HepG2 (cell line): Measurements from ENCODE around the gene DNAJA3. TPM values are rescaled to one million over a fixed set of nuclear protein-coding genes. Genes with fewer than 3 reads are reported as not detected.
A peak's percentile ranks its signal among the peaks of the same experiment; 100 is the strongest.

ENCODE experiments used
- CCDC6 ChIP-seq: sonication (generic); formaldehyde crosslinking; IDR thresholded peaks from 2 replicates; pipeline ENCODE4 v1.8.1; 2022; ENCODE audit warnings: mild to moderate bottlenecking, missing genetic modification reagents, moderate library complexity
- CHD2 ChIP-seq: IDR thresholded peaks from 2 replicates; pipeline ENCODE4 v1.6.1; 2011; ENCODE audit warnings: low read depth, low read length, improper control_type of control experiment
- CHD4 ChIP-seq: fragments of 200-600 bp; sonication (generic); IDR thresholded peaks from 2 replicates; pipeline ENCODE4 v1.7.0; 2017; ENCODE audit warnings: mild to moderate bottlenecking, low read length, borderline replicate concordance
- KDM2A ChIP-seq: sonication (generic); formaldehyde crosslinking; IDR thresholded peaks from 2 replicates; pipeline ENCODE4 v1.4.0; 2020; ENCODE audit warnings: low read depth, missing genetic modification reagents, borderline replicate concordance
- MEIS1 ChIP-seq: sonication (generic); formaldehyde crosslinking; IDR thresholded peaks from 2 replicates; pipeline ENCODE4 v1.9.0; 2021; ENCODE audit warnings: mild to moderate bottlenecking, missing genetic modification reagents, moderate library complexity, borderline replicate concordance
- NCOA5 ChIP-seq: sonication (generic); formaldehyde crosslinking; IDR thresholded peaks from 2 replicates; pipeline ENCODE4 v1.4.0; 2020; ENCODE audit warnings: missing genetic modification reagents
- PHF20 ChIP-seq: sonication (generic); formaldehyde crosslinking; IDR thresholded peaks from 2 replicates; pipeline ENCODE4 v1.5.0; 2020; ENCODE audit warnings: mild to moderate bottlenecking, missing genetic modification reagents
- RARA ChIP-seq: IDR thresholded peaks from 2 replicates; pipeline ENCODE4 v1.6.1; 2016; ENCODE audit warnings: missing genetic modification reagents, missing compliant biosample characterization
- TAF15 ChIP-seq: fragments of 200-400 bp; formaldehyde crosslinking; IDR thresholded peaks from one replicate; pipeline ENCODE4 v1.6.1; 2018; ENCODE audit warnings: mild to moderate bottlenecking, low read depth, low read length; ENCODE audit not compliant: poor library complexity, severe bottlenecking
- ZFP36L2 ChIP-seq: sonication (generic); formaldehyde crosslinking; IDR thresholded peaks from 2 replicates; pipeline ENCODE4 v1.4.0; 2020; ENCODE audit warnings: missing genetic modification reagents
- ZNF10 ChIP-seq: sonication (generic); formaldehyde crosslinking; IDR thresholded peaks from 2 replicates; pipeline ENCODE4 v1.4.0; 2020; ENCODE audit warnings: mild to moderate bottlenecking, low read depth, missing genetic modification reagents, borderline replicate concordance
- ZNF121 ChIP-seq: sonication (generic); formaldehyde crosslinking; IDR thresholded peaks from 2 replicates; pipeline ENCODE4 v1.5.0; 2020; ENCODE audit warnings: mild to moderate bottlenecking, missing genetic modification reagents
- ZNF326 ChIP-seq: sonication (generic); formaldehyde crosslinking; IDR thresholded peaks from 2 replicates; pipeline ENCODE4 v1.4.0; 2020; ENCODE audit warnings: missing genetic modification reagents, borderline replicate concordance
- ZNF329 ChIP-seq: sonication (generic); formaldehyde crosslinking; IDR thresholded peaks from 2 replicates; pipeline ENCODE4 v1.9.0; 2021; ENCODE audit warnings: low read depth, mild to moderate bottlenecking, missing genetic modification reagents
- ZNF549 ChIP-seq: sonication (generic); formaldehyde crosslinking; IDR thresholded peaks from 2 replicates; pipeline ENCODE4 v1.5.0; 2020; ENCODE audit warnings: missing genetic modification reagents
- ZNF550 ChIP-seq: sonication (generic); formaldehyde crosslinking; IDR thresholded peaks from 2 replicates; pipeline ENCODE4 v1.4.0; 2020; ENCODE audit warnings: mild to moderate bottlenecking, missing genetic modification reagents, borderline replicate concordance
- ZSCAN22 ChIP-seq: sonication (generic); formaldehyde crosslinking; IDR thresholded peaks from 2 replicates; pipeline ENCODE4 v1.4.0; 2020; ENCODE audit warnings: mild to moderate bottlenecking, missing genetic modification reagents
- ZZZ3 ChIP-seq: sonication (generic); formaldehyde crosslinking; IDR thresholded peaks from 2 replicates; pipeline ENCODE4 v1.4.0; 2020; ENCODE audit warnings: missing genetic modification reagents, mild to moderate bottlenecking, borderline replicate concordance
- polyA plus RNA-seq, 8 experiments: library from polyadenylated mRNA; depleted of rRNA in 3 of 8; stranded (reverse) in 7 of 8; unstranded in 1 of 8; fragments of >200 nt; fragmentation: Illumina TruSeq in 4 of 8; extraction: Trizol in 4 of 8; gene quantifications; 2 replicates each; pipeline versions ENCODE4 v1.2.1 to v1.2.3, GENCODE V29; 2011 to 2016; ENCODE audit warnings: low read depth in 4 of 8, missing spikeins in 1 of 8, mixed read lengths in 1 of 8; ENCODE audit not compliant: insufficient read depth in 1 of 8
- total RNA-seq, 5 experiments: library from RNA; depleted of rRNA; stranded (reverse); fragments of >200 nt; fragmentation: Illumina TruSeq; extraction: Trizol; gene quantifications; 2 replicates each; pipeline ENCODE4 v1.2.3, GENCODE V29; 2016; ENCODE audit warnings: low read depth in 1 of 5
- TF ChIP-seq, protein P1 (sequence below): IDR thresholded peaks from 2 replicates; pipeline ENCODE4 v1.6.1; 2012; ENCODE audit warnings: low read length, improper control_type of control experiment
- TF ChIP-seq, protein P2 (sequence below): sonication (generic); formaldehyde crosslinking; IDR thresholded peaks from 2 replicates; pipeline ENCODE4 v1.5.1; 2020; ENCODE audit warnings: missing genetic modification reagents, mild to moderate bottlenecking, borderline replicate concordance
- TF ChIP-seq, protein P3 (sequence below): sonication (generic); formaldehyde crosslinking; IDR thresholded peaks from 2 replicates; pipeline ENCODE4 v1.4.0; 2020; ENCODE audit warnings: missing genetic modification reagents
- TF ChIP-seq, protein P4 (sequence below): sonication (generic); formaldehyde crosslinking; IDR thresholded peaks from 2 replicates; pipeline ENCODE4 v1.4.0; 2020; ENCODE audit warnings: missing genetic modification reagents

Gene DNAJA3
- total and polyA plus RNA-seq, 2 of the 13 experiments (the other 11 are each of a cell fraction or from before 2014, with no cell fraction given): 77.0 to 83.3 TPM

DNA sequence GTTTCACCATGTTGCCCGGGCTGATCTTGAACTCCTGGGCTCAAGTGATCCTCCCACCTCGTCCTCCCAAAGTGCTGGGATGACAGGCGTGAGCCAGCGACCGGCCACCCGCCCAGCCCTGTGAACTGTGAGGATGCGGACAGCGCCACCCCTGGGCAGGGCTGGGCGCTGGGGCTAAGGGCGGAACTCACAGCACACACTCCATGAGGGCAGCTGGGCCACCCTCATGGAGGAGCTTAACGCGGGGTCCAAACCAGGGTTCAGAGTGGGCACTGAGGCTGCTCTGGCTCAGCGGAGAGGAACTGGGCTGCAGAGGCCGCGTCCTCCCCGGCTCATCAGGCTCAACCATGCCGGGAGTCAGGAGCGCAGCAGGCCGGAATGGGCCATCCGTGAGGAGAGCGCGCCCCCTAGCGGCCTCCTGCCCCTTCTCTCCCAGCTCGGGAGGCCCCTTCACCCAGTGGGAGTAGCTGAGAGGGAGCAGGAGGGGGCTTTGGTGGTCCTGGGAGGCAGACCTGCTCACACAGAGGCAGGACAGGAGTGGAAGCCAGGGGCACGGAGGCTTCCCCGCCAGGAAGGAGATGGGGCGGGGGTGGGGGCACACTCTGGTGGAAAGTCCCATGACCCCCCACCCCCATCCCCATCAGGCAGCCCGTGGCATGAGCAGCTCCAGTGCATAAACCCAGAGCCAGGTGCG, 23.1 kb upstream of the DNAJA3 start (continued):
- TF ChIP-seq, protein P1, sequence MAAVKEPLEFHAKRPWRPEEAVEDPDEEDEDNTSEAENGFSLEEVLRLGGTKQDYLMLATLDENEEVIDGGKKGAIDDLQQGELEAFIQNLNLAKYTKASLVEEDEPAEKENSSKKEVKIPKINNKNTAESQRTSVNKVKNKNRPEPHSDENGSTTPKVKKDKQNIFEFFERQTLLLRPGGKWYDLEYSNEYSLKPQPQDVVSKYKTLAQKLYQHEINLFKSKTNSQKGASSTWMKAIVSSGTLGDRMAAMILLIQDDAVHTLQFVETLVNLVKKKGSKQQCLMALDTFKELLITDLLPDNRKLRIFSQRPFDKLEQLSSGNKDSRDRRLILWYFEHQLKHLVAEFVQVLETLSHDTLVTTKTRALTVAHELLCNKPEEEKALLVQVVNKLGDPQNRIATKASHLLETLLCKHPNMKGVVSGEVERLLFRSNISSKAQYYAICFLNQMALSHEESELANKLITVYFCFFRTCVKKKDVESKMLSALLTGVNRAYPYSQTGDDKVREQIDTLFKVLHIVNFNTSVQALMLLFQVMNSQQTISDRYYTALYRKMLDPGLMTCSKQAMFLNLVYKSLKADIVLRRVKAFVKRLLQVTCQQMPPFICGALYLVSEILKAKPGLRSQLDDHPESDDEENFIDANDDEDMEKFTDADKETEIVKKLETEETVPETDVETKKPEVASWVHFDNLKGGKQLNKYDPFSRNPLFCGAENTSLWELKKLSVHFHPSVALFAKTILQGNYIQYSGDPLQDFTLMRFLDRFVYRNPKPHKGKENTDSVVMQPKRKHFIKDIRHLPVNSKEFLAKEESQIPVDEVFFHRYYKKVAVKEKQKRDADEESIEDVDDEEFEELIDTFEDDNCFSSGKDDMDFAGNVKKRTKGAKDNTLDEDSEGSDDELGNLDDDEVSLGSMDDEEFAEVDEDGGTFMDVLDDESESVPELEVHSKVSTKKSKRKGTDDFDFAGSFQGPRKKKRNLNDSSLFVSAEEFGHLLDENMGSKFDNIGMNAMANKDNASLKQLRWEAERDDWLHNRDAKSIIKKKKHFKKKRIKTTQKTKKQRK: no peak
- TF ChIP-seq KDM2A (CRISPR knock-in tag): peak; percentile 78; the same call in 1 of the 2 replicates
- no peak for TF ChIP-seq ZNF550
- TF ChIP-seq CHD4: no peak
- TF ChIP-seq ZSCAN22 (CRISPR knock-in tag): no peak
- no peak for TF ChIP-seq ZZZ3 (CRISPR knock-in tag)
- TF ChIP-seq ZNF10 (CRISPR knock-in tag): 0 out of 2 replicates have a peak, but pooled peaks have one; percentile 43
- TF ChIP-seq, protein P2, sequence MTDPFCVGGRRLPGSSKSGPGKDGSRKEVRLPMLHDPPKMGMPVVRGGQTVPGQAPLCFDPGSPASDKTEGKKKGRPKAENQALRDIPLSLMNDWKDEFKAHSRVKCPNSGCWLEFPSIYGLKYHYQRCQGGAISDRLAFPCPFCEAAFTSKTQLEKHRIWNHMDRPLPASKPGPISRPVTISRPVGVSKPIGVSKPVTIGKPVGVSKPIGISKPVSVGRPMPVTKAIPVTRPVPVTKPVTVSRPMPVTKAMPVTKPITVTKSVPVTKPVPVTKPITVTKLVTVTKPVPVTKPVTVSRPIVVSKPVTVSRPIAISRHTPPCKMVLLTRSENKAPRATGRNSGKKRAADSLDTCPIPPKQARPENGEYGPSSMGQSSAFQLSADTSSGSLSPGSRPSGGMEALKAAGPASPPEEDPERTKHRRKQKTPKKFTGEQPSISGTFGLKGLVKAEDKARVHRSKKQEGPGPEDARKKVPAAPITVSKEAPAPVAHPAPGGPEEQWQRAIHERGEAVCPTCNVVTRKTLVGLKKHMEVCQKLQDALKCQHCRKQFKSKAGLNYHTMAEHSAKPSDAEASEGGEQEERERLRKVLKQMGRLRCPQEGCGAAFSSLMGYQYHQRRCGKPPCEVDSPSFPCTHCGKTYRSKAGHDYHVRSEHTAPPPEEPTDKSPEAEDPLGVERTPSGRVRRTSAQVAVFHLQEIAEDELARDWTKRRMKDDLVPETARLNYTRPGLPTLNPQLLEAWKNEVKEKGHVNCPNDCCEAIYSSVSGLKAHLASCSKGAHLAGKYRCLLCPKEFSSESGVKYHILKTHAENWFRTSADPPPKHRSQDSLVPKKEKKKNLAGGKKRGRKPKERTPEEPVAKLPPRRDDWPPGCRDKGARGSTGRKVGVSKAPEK (CRISPR knock-in tag): no peak
- no peak for TF ChIP-seq ZNF329
- no peak for TF ChIP-seq CCDC6 (CRISPR knock-in tag)
- no peak for TF ChIP-seq PHF20 (CRISPR knock-in tag)
- TF ChIP-seq, protein P3, sequence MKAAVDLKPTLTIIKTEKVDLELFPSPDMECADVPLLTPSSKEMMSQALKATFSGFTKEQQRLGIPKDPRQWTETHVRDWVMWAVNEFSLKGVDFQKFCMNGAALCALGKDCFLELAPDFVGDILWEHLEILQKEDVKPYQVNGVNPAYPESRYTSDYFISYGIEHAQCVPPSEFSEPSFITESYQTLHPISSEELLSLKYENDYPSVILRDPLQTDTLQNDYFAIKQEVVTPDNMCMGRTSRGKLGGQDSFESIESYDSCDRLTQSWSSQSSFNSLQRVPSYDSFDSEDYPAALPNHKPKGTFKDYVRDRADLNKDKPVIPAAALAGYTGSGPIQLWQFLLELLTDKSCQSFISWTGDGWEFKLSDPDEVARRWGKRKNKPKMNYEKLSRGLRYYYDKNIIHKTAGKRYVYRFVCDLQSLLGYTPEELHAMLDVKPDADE (CRISPR knock-in tag): no peak
- TF ChIP-seq MEIS1 (CRISPR knock-in tag): no peak
- no peak for TF ChIP-seq CHD2
- TF ChIP-seq ZNF121: no peak
- no peak for TF ChIP-seq TAF15
- TF ChIP-seq ZFP36L2 (CRISPR knock-in tag): no peak
- TF ChIP-seq RARA: no peak
- TF ChIP-seq NCOA5: no peak
- TF ChIP-seq, protein P4, sequence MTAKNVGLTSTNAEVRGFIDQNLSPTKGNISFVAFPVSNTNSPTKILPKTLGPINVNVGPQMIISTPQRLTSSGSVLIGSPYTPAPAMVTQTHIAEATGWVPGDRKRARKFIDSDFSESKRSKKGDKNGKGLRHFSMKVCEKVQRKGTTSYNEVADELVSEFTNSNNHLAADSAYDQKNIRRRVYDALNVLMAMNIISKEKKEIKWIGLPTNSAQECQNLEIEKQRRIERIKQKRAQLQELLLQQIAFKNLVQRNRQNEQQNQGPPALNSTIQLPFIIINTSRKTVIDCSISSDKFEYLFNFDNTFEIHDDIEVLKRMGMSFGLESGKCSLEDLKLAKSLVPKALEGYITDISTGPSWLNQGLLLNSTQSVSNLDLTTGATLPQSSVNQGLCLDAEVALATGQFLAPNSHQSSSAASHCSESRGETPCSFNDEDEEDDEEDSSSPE (CRISPR knock-in tag): no peak
- TF ChIP-seq ZNF326 (CRISPR knock-in tag): no peak
- no peak for TF ChIP-seq ZNF549 (CRISPR knock-in tag)
